SH-SY5Y (cell line): Measurements from ENCODE around the gene POU6F2.

Source experiments
- GATA2 ChIP-seq: IDR thresholded peaks from 2 replicates; pipeline ENCODE4 v1.6.1; 2011; ENCODE audit warnings: mild to moderate bottlenecking, low read depth, low read length
- GATA3 ChIP-seq: IDR thresholded peaks from 2 replicates; pipeline ENCODE4 v1.6.1; 2011; ENCODE audit warnings: low read depth, mild to moderate bottlenecking, low read length, moderate library complexity

POU6F2 gene

DNA sequence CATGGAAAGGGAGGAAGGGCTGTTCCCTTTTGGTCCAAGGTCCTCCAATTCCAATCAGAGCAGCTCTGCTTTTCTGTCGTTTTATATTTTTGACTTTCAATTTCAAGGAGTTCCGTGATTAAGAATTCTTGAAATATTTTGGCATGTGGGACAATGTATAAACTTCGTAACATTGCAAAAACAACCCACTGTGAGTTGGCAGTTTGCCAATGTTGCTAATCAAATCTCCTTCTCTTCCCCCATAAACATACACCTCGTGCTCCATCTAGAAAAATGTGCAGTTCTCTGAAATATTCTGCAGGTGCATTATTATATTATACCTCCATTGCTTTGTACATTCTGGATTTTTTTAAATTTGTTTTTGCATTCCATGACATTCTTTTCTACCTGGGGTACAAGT is 49.8 kb downstream of the POU6F2 start:
- TF ChIP-seq GATA3 (no peak), GATA2 (no peak)

DNA sequence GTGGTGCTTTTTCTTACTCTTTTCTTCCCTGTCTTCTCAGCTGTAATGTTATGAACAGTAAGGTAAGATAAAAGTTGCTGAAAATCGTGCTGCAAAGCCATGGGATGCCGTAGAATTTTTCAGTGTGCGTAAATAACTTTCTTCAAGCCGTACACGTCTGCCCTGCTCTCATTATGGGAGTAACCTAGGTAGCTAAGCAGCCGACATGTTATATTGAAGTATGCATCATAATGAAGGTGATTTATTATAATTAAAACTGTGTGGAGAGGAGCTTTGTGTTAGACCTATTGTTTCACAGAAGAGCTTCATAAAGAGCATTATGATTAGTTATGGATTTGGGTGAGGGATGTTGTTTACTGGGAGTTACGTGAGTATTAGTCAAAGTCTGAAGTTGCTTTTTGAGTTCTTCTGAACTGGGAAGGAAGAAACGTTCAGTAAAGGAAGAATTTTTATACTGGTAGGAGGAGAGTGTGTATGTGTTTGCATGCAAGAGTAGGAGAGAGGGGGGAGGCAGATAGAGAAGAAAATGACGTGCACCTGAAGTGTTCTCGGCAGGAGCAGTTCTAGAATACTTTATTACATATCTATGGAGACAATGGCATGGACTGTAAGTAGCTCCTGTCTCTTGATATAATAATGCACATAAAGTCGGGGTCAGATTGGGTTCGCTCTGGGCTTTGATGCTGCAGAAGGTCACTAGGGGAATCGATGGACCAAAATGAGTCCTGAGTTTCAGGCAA is 56.3 kb downstream of the POU6F2 start:
- TF ChIP-seq GATA2 (no peak), GATA3 (no peak)

DNA sequence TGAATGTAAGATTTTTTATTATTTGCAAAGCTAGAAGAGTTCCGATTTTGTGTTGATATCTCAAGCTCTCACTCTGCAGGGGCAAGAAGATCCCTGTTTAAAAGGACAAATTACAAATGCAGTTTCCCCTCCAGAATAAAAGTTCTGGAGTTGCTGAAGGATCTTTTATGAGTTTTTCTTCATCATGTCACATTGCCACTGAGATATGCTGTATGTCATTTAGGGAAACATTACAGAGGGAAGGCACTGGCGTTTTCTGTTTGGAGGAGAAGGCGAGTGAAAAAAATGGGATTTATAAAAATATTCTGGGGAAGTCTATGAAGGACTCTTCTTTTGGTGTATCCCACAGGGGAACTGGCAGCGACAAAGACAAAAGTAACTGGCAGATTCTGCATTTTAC is 57.4 kb downstream of the POU6F2 start:
- no peak for TF ChIP-seq GATA3
- TF ChIP-seq GATA2: no peak

DNA sequence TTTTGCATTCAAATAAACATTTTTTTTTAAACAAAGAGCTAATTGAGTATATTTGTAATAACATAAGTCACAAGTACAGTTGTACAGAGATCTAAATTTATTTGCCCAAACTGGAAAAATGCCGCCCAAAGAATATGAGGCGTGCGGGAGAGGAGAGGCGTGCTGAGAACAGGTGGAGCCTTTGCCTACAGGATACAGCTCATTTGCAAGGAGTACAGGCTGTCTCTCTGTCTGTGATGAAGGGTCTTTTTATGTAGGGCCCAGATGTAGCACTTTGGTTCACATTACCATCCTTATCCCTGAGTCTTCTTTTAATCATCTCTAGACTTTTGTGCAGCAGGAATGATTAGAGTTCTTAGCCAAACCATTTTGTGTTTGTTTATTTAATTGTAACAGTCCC is 58.2 kb downstream of the POU6F2 start:
- TF ChIP-seq GATA2 (no peak), GATA3 (no peak)

DNA sequence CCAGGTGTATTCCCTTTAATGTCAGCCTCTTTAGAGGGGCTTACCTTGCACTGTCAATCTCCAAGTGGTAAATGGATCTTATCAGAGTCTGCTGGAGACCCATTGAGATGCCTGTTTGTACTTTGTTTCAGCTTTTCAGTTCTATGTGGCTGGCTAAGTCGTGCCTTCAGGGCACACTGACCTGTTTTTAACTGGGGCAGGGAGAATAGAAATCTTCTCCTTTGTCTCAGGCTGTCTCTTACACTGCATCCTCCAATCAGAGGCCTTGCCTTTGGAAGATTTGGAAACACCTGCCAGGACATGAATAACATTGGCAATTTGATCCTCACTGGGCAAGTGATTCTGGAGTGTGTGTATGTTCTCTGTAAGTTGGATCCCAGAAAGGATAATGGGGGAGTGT is 65.0 kb downstream of the POU6F2 start:
- TF ChIP-seq GATA3 (no peak), GATA2 (no peak)

DNA sequence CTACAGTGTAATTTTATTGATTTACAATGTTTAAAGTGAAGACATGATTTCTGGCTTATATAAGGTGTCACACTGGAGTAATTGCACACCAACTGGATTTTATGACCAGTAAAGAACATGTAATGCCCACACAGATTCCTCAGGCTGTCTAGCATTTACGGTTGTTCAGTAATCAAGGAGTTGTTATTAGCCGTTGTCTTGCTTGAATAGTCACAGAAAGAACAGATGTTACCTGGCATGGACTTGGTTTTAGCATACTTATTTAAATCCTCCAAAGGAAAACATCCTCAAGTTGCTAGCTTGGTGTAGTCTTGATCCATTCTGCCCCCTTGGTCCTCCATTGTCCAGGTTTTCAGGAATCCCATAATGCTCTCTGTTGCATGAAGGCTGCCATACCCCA is 65.8 kb downstream of the POU6F2 start:
- no peak for TF ChIP-seq GATA3

DNA sequence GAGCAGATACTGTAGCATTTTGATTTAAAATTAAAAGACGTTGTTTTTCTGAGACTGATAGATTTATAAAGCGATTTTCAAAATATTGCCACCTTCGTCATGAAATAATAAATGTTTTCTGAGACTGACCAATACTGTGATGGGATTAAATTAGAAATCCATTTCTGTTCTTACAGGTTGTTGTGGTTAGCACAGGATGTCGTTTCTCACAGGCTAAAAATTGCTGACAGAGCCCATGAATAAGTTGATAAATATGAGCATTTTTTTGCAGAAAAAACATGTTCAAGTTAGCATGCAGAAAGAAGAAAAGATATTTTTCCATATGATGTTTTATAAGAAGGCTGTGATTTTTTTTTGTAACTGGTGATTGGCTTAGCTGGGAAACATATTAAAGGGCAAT is 66.8 kb downstream of the POU6F2 start:
- no peak for TF ChIP-seq GATA3
- TF ChIP-seq GATA2: no peak

DNA sequence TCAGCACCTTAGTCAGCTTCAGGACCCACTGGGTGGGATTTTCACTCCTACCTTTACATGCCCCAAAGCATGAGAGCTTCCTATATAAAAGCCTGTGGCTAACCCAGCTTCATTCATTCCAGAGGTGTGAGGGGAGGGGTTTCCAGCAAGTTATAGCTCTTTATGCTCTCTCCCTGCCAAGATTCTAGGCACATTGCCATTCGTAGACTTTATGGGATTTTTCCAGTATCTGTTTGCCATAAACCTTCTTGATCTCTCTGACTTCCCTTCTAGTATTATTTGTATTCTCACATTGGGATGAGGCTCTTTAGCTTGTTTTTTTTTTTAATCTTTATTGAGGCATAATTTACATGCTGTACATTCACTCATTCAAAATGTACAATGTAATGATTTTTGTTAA is 67.5 kb downstream of the POU6F2 start:
- no peak for TF ChIP-seq GATA2
- no peak for TF ChIP-seq GATA3

DNA sequence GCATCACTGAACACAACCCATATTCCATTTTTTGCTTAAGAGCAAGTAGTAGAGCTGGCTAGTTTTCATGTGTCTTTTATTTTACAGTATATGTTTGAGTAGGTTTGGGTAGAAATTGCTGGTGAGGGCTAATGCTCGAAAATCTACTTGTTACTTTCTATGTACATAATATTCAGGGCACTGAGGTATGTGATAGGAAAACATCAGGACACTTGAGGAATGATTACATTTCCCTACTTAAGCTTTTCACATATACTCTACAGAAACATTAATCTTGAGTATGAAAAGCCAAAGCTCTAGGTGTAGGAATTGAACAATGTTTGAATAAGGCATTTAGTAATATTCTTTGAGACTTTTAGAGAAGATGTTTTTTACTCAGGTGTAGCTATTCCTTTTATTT is 73.6 kb downstream of the POU6F2 start:
- TF ChIP-seq GATA2: no peak
- TF ChIP-seq GATA3: no peak

DNA sequence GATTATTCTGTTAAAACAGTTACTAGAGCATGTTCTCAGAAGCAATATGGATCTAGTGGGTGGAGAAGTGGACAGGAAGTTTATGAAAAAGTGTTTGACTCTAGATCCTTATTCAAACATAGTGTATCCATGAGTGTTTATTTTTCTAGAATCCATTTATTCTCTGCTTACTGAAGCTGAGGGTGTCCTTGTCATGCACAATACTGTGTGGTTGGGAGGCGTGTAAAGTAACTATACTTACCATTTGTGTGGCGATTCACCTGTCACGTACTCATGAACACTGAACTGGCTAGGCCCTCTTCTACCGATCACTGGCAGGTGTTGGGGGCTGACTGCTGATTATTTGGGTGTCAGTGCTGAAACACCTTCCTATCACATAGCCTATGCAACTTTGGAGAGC is 74.0 kb downstream of the POU6F2 start:
- TF ChIP-seq GATA3: no peak
- TF ChIP-seq GATA2: no peak

DNA sequence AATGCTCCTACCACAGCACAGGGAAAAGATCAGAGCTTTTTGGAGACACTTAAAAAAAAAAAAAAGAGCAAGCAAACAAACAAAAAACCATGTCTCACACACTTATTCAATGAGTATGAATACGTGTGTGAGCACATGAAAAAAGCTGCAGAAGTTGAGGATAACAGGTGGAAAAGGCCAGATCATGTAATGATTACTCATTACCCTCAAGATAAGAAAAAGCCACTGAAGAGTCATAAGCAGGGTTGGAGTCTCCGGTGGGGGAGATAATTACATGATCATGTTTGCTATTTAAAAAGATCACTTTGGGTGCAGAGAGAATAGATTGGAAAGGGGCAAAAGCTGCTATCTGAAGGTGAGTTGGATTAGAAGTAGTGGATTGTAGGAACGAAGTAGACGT is 77.0 kb downstream of the POU6F2 start:
- TF ChIP-seq GATA2: no peak

DNA sequence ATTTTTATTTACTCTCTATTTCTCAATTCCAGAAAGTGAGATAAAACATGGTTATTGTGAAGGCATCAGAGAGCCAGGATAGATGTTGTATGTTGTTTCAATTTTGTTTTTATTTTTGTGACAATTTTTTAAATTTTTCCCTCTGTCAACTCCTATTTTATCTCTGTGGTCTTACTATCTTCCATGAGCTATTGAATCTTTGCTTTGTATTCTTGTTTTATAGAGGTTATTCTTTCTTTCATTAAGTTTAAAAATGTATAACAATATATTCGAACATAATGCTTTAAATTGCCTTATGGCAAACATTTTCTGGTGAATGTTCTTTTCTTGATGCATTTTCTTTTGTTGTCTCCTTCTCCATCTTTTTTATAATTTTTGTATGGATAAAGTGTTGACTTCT is 78.4 kb downstream of the POU6F2 start:
- no peak for TF ChIP-seq GATA3
- no peak for TF ChIP-seq GATA2

DNA sequence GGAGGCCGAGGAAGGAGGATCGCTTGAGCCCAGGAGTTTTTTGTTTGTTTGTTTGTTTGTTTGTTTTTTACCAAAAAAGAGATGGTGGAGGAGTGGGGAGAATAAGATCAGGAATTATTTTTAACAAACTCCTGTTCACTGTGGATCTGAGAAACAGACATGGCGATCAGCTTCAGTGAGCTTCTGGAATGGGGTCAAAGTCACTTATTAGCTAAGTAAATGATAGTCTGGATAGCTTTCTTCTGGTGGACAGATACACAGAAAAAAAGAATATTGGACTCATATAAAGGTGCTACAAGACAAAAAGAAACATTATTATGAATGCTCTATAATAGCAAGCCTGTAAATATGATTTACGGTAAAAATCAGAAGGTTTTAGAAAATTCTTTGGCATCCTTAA is 85.1 kb downstream of the POU6F2 start:
- no peak for TF ChIP-seq GATA3
- TF ChIP-seq GATA2: no peak

DNA sequence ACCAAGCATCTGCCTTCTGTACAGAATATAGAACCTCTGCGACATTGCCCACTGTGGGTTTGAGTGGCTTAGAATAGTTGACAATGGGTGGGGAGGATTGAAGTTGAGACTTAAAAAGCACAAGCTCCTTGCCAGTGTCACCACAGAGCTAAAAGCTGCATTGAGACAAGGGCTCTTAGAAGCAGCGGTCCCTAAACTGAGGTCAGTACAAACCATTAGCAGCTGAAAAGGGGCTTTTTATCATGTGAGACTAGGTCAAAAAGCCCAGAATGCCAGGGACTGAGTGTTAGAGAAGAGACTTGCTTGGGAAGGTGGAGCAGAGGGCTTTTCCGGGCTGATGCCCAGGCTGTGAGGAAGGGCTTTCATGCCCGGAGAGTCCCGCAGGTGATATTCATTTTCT is 91.3 kb downstream of the POU6F2 start:
- TF ChIP-seq GATA2 (no peak), GATA3 (no peak)

DNA sequence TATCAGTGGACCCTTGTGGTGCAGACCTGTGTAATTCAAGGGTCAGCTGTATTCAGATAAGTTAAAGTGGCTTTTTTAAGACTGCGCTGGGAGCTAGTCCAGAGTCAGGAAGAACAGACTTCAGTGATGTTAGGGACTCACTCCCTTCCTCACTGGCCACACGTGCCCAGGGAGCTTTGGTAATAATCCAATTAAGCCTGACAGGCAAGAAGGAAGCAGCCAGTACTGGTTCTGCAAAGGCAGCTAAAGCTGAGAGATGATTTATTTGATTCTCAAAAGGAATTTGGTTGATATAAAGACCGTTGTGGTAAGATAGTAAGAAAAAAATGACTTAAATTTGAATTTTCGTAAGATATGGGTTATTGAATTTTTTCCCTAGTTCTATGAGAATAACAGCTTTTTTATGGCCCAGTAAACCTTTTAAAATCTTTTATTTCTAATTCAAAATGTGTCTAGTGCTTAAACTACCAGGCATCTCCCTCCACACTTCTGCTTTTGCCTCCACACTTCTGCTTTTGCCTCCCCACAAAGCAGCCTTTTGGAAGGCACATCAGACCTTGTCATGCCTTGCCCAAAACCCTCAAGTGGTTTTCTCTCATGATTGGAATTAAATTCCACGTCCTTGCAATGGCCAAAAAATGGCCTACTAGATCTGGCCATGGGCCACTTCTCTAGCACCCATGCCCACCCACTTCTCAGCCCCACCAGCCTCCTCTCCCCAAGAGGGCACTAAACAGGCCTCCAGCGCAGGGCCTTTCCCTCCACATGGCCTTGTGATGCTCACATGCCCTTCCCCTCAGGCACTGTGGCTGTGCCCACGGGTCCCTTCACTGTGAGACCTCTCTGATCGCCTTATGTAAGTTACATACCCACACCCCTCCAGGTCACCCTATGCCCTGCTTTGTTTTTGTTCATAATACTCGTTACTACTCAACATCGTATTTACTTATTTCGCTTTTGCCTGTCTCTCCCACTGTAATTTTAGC is 92.5 kb downstream of the POU6F2 start:
- TF ChIP-seq GATA2 (no peak), GATA3 (no peak)

DNA sequence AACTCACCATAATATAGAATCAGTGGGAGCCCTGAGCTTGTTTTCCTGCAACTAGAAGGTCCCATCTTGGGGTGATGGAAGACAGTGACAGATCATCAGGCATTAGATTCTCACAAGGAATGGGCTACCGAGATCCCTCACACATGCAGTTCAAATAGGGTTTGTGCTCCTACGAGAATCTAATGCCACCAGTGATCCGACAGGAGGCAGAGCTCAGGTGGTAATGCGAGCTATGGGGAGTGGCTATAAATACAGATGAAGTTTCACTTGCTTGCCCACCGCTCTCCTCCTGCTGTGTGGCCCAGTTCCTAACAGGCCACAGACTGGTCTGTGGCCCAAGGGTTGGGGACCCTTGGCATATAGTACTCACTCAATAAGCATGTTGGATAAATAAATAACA is 93.4 kb downstream of the POU6F2 start:
- TF ChIP-seq GATA2 (no peak), GATA3 (no peak)
